NB4 (cell line): ENCODE results near the gene FRMPD3.

Experiments
- MYC ChIP-seq: IDR thresholded peaks from 2 replicates; pipeline ENCODE4 v1.6.1; 2011; ENCODE audit warnings: low read depth, low read length
- POLR2A ChIP-seq: IDR thresholded peaks from 2 replicates; pipeline ENCODE4 v1.6.1; 2011; ENCODE audit warnings: mild to moderate bottlenecking; ENCODE audit not compliant: insufficient read length; ENCODE audit errors: extremely low read depth
- TF ChIP-seq, protein P1 (sequence below): IDR thresholded peaks from one replicate; pipeline ENCODE4 v1.5.1; 2012; ENCODE audit warnings: low read depth, low read length

DNA sequence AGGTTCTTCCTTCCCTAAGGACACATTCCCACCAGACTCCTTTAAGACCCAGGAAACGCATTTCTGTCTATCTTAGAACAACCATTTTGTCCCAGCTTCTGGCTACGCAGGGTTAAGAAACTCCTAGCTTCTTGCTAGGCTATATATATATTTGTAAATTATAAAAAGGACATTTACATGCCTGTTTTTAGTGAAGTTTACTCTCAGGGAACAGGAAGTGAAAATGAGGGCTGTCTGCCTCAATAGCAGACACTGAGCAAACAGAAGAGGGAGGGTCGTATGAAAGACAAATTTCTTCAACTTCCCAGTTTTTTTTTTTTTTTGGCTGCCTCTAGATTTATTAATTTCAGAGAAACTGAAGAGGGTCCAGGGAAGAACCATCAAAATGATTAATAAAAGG is 9.3 kb upstream of the FRMPD3 start:
- TF ChIP-seq, protein P1, sequence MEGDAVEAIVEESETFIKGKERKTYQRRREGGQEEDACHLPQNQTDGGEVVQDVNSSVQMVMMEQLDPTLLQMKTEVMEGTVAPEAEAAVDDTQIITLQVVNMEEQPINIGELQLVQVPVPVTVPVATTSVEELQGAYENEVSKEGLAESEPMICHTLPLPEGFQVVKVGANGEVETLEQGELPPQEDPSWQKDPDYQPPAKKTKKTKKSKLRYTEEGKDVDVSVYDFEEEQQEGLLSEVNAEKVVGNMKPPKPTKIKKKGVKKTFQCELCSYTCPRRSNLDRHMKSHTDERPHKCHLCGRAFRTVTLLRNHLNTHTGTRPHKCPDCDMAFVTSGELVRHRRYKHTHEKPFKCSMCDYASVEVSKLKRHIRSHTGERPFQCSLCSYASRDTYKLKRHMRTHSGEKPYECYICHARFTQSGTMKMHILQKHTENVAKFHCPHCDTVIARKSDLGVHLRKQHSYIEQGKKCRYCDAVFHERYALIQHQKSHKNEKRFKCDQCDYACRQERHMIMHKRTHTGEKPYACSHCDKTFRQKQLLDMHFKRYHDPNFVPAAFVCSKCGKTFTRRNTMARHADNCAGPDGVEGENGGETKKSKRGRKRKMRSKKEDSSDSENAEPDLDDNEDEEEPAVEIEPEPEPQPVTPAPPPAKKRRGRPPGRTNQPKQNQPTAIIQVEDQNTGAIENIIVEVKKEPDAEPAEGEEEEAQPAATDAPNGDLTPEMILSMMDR = no peak
- TF ChIP-seq MYC (no peak), POLR2A (no peak)
